T-cell (primary cell): Measurements from ENCODE around the gene CEP250. TPM values are rescaled to one million over a fixed set of nuclear protein-coding genes. Genes with fewer than 3 reads are reported as not detected.
A peak's percentile ranks its signal among the peaks of the same experiment; 100 is the strongest.

Source experiments
- ATAC-seq, 4 experiments: fragments of 200-7000 bp in 3 of 4; fragments of 150-1000 bp in 1 of 4; cut with Tn5 transposase; replicated peaks in 1 of 4; 1 replicate in 3 of 4; 2 replicates in 1 of 4; pipeline ENCODE4 v1.10.0; 2021; ENCODE audit warnings: moderate library complexity in 3 of 4, mild to moderate bottlenecking in 2 of 4, moderate number of reproducible peaks in 1 of 4
- CTCF ChIA-PET, 2 donors: fragments of 300-600 bp; sonication (Branson Sonifier 250); formaldehyde crosslinking; loops; one replicate each; lab custom pipeline; 2022; ENCODE audit warnings: antibody characterized with exemption in 2 of 2; lab: Charles Lee
- POLR2A ChIA-PET, 2 donors: fragments of 300-600 bp; sonication (Branson Sonifier 250); formaldehyde crosslinking; loops; one replicate each; lab custom pipeline; 2022; ENCODE audit warnings: antibody characterized with exemption in 2 of 2; lab: Charles Lee
- DNase-seq, 35 experiments: peaks; one replicate each; pipeline versions ENCODE4 v3.0.0 to v3.0.0-alpha.2; 2013 to 2023
- H3K27ac ChIP-seq: one replicate; pipeline ENCODE4 v1.5.1; 2013; ENCODE audit warnings: low read length
- H3K27me3 ChIP-seq, 2 experiments: replicated peaks in 1 of 2; 1 replicate in 1 of 2; 2 replicates in 1 of 2; pipeline versions ENCODE4 v1.6.1 to v1.7.0; 2013; ENCODE audit warnings: low read length in 1 of 2, mixed read lengths in 1 of 2; ENCODE audit not compliant: control insufficient read depth in 2 of 2, insufficient read depth in 2 of 2; ENCODE audit errors: extremely low read depth in 1 of 2
- H3K36me3 ChIP-seq, 2 donors: 1 replicate in 1 of 2; 2 replicates in 1 of 2; pipeline versions ENCODE4 v1.6.1 to v1.7.0; 2013; ENCODE audit warnings: low read length in 1 of 2; ENCODE audit not compliant: control insufficient read depth in 2 of 2, insufficient read depth in 1 of 2; ENCODE audit errors: extremely low read depth in 1 of 2
- H3K4me1 ChIP-seq, 2 experiments: 1 replicate in 1 of 2; 2 replicates in 1 of 2; pipeline versions ENCODE4 v1.6.1 to v1.7.0; 2013; ENCODE audit warnings: low read length in 2 of 2, mixed read lengths in 1 of 2; ENCODE audit not compliant: insufficient read depth in 2 of 2, control insufficient read depth in 1 of 2; ENCODE audit errors: extremely low read depth in 1 of 2
- H3K4me3 ChIP-seq, 2 donors: 1 replicate in 1 of 2; 2 replicates in 1 of 2; pipeline versions ENCODE4 v1.5.1 to v1.7.0; 2013; ENCODE audit warnings: mild to moderate bottlenecking in 2 of 2, low read length in 1 of 2, moderate library complexity in 1 of 2; ENCODE audit not compliant: control insufficient read depth in 1 of 2; ENCODE audit errors: extremely low read depth in 1 of 2
- H3K9me3 ChIP-seq: 2 replicates; pipeline ENCODE4 v1.7.0; 2013
- H3K27ac Mint-ChIP-seq, 2 donors: one replicate each; pipeline ENCODE4 v1.8.0; 2020 to 2021; ENCODE audit warnings: mild to moderate bottlenecking in 2 of 2, mixed read lengths in 2 of 2
- H3K27me3 Mint-ChIP-seq, 2 donors: one replicate each; pipeline ENCODE4 v1.8.0; 2021 to 2022; ENCODE audit warnings: mixed read lengths in 2 of 2
- H3K36me3 Mint-ChIP-seq: one replicate; pipeline ENCODE4 v1.8.0; 2021; ENCODE audit warnings: mixed read lengths
- H3K4me1 Mint-ChIP-seq, 3 donors: one replicate each; pipeline ENCODE4 v1.8.0; 2020 to 2022; ENCODE audit warnings: mixed read lengths in 3 of 3, mild to moderate bottlenecking in 1 of 3
- H3K4me3 Mint-ChIP-seq, 3 donors: one replicate each; pipeline ENCODE4 v1.8.0; 2020 to 2022; ENCODE audit warnings: mild to moderate bottlenecking in 3 of 3, mixed read lengths in 3 of 3, moderate library complexity in 3 of 3
- H3K9me3 Mint-ChIP-seq, 3 donors: one replicate each; pipeline ENCODE4 v1.8.0; 2020 to 2022; ENCODE audit warnings: mixed read lengths in 3 of 3
- WGBS: methylation state at CpG from one replicate; pipeline ENCODE4 v1.1.5; 2013; ENCODE audit warnings: missing lambda C conversion rate; ENCODE audit not compliant: insufficient coverage; 5-methylcytosine and 5-hydroxymethylcytosine counted together
- total RNA-seq, 35 experiments: library from RNA in 6 of 35; stranded (reverse) in 6 of 35; fragments of 120-200 nt in 1 of 35; gene quantifications; one replicate each; pipeline versions ENCODE4 v1.2.1 to v1.2.4 and lab custom pipeline; 2013 to 2026

Gene CEP250
- total RNA-seq, 5 donors from 2014 or later (not counting 1 experiment from before 2014, with no cell fraction given): 45.7 to 70.7 (median 67.4) TPM

- Mint-ChIP-seq H3K9me3 (no peaks in the 10 kb centered on the region), H3K36me3 (peaks cover 12% of the 10 kb centered on the region), H3K4me1 (peaks cover 6 to 15% (median 7%) of the 10 kb centered on the region in 3 donors), H3K4me3 (no peak overlapping the region), H3K27ac (no peak overlapping the region), H3K27me3 (no peaks in the 10 kb centered on the region)
- DNase-seq (no peak), ATAC-seq (no peak)
- ChIA-PET POLR2A (interaction anchor here in 1 of 2 donors (0.6 kb wide), 1 partner anchor 9 kb away, joined by 3 read pairs; no protein-coding TSS in a partner anchor), CTCF (interaction anchor here in 1 of 2 donors (0.6 to 1.8 kb wide), 3 partner anchors 14 to 378 kb away, joined by 4 to 5 read pairs (median 4); no protein-coding TSS in a partner anchor)
- WGBS: 100% methylated on average over 1 of the region's 3 CpGs
- Histone ChIP-seq H3K27ac (no peak overlapping the region), H3K36me3 (peaks cover 14 to 23% of the 10 kb centered on the region in 2 donors), H3K4me1 (peaks cover 0 to 6% of the 10 kb centered on the region in 2 experiments), H3K9me3 (no peaks in the 10 kb centered on the region), H3K27me3 (no peaks in the 10 kb centered on the region), H3K4me3 (no peak overlapping the region)
These were observed 6.2 kb downstream of the CEP250 start for GRCh38 chr20:35461620-35462019.

- DNase-seq (no peak), ATAC-seq (no peak)
- 89% methylated on average over 1 of the region's 2 CpGs for WGBS
- Mint-ChIP-seq H3K27ac (no peak overlapping the region), H3K4me3 (no peak overlapping the region), H3K4me1 (peaks cover 6 to 10% (median 7%) of the 10 kb centered on the region in 3 donors), H3K9me3 (no peaks in the 10 kb centered on the region), H3K27me3 (no peaks in the 10 kb centered on the region), H3K36me3 (peaks cover 15% of the 10 kb centered on the region)
- ChIA-PET CTCF (interaction anchor here (0.5 to 1.8 kb wide), 7 partner anchors 12 to 676 kb away, joined by 3 to 8 read pairs (median 4); no protein-coding TSS in a partner anchor), POLR2A (interaction anchor here (0.6 kb wide), 2 partner anchors 54 to 74 kb away, joined by 3 read pairs; no protein-coding TSS in a partner anchor)
- Histone ChIP-seq H3K36me3 (peaks cover 14 to 27% of the 10 kb centered on the region in 2 donors), H3K27me3 (no peaks in the 10 kb centered on the region), H3K4me1 (peaks cover 0 to 6% of the 10 kb centered on the region in 2 experiments), H3K4me3 (no peak overlapping the region), H3K27ac (no peak overlapping the region), H3K9me3 (no peaks in the 10 kb centered on the region)
These were observed 7.0 kb downstream of the CEP250 start for GRCh38 chr20:35462351-35462750.

- POLR2A ChIA-PET: interaction anchor here in 1 of 2 donors (0.6 kb wide), 2 partner anchors 9 to 606 kb away, joined by 3 read pairs; no protein-coding TSS in a partner anchor
- 56% methylated on average over 3 of the region's 4 CpGs for WGBS
- peaks cover 14 to 33% of the 10 kb centered on the region in 2 donors for H3K36me3 ChIP-seq
These were observed 8.3 kb downstream of the CEP250 start for GRCh38 chr20:35463455-35464300.

GRCh38 chr20:35465976-35466375 lies 10.6 kb downstream of the CEP250 start:
- H3K9me3 Mint-ChIP-seq: no peaks in the 10 kb centered on the region
- DNase-seq (no peak), ATAC-seq (no peak)
- Histone ChIP-seq H3K27ac (no peak overlapping the region), H3K27me3 (no peaks in the 10 kb centered on the region), H3K4me3 (no peak overlapping the region), H3K4me1 (peaks cover 0 to 6% of the 10 kb centered on the region in 2 experiments), H3K9me3 (no peaks in the 10 kb centered on the region), H3K36me3 (peaks cover 7 to 36% of the 10 kb centered on the region in 2 donors)
- H3K36me3 Mint-ChIP-seq: peaks cover 21% of the 10 kb centered on the region
- H3K4me1 Mint-ChIP-seq: peaks cover 4 to 6% (median 5%) of the 10 kb centered on the region in 3 donors
- no peak overlapping the region for H3K4me3 Mint-ChIP-seq
- H3K27ac Mint-ChIP-seq: no peak overlapping the region
- ChIA-PET POLR2A (interaction anchor here in 1 of 2 donors (0.6 kb wide), 1 partner anchor 384 kb away, joined by 8 read pairs; no protein-coding TSS in a partner anchor), CTCF (interaction anchor here in 1 of 2 donors (0.7 to 1.4 kb wide), 5 partner anchors 9 to 492 kb away, joined by 3 read pairs; no protein-coding TSS in a partner anchor)
- WGBS: 98% methylated on average over 5 of the region's 6 CpGs
- no peaks in the 10 kb centered on the region for H3K27me3 Mint-ChIP-seq

More at GRCh38 chr20:35463455-35464300, 8.3 kb downstream of the CEP250 start:
- Histone ChIP-seq H3K9me3 (no peaks in the 10 kb centered on the region), H3K4me3 (no peak overlapping the region), H3K27me3 (no peaks in the 10 kb centered on the region), H3K27ac (no peak overlapping the region), H3K4me1 (peaks cover 0 to 6% of the 10 kb centered on the region in 2 experiments)
- peaks cover 18% of the 10 kb centered on the region for H3K36me3 Mint-ChIP-seq
- H3K27ac Mint-ChIP-seq: peak overlapping the region in 1 of 2 donors; percentile 39
- CTCF ChIA-PET: interaction anchor here (0.5 to 1.6 kb wide), 6 partner anchors 9 to 424 kb away, joined by 3 to 11 read pairs (median 4); partner anchors contain the start of gene CEP250 (in 1 of the 2)
- DNase-seq (peak in 34 of 35 experiments; percentile 13 to 81 (median 41)), ATAC-seq (peak; percentile 88 to 90 (median 89))
- H3K4me1 Mint-ChIP-seq: peaks cover 4 to 6% (median 5%) of the 10 kb centered on the region in 3 donors
- H3K4me3 Mint-ChIP-seq: no peak overlapping the region
- no peaks in the 10 kb centered on the region for H3K9me3 Mint-ChIP-seq
- no peaks in the 10 kb centered on the region for H3K27me3 Mint-ChIP-seq

- H3K4me1 Mint-ChIP-seq: peaks cover 5 to 6% (median 5%) of the 10 kb centered on the region in 3 donors
- no peaks in the 10 kb centered on the region for H3K9me3 Mint-ChIP-seq
- peaks cover 23% of the 10 kb centered on the region for H3K36me3 Mint-ChIP-seq
- no peak overlapping the region for H3K4me3 Mint-ChIP-seq
- Histone ChIP-seq H3K9me3 (no peaks in the 10 kb centered on the region), H3K36me3 (peaks cover 3 to 29% of the 10 kb centered on the region in 2 donors), H3K4me3 (no peak overlapping the region), H3K27ac (no peak overlapping the region), H3K27me3 (no peaks in the 10 kb centered on the region), H3K4me1 (peaks cover 0 to 6% of the 10 kb centered on the region in 2 experiments)
- H3K27me3 Mint-ChIP-seq: no peaks in the 10 kb centered on the region
- no peak overlapping the region for H3K27ac Mint-ChIP-seq
- ChIA-PET POLR2A (interaction anchor here in 1 of 2 donors (0.6 kb wide), 1 partner anchor 383 kb away, joined by 8 read pairs; no protein-coding TSS in a partner anchor), CTCF (interaction anchor here (0.6 to 1.4 kb wide), 5 partner anchors 8 to 491 kb away, joined by 3 to 4 read pairs (median 3); no protein-coding TSS in a partner anchor)
- ATAC-seq (no peak), DNase-seq (no peak)
- WGBS: 98% methylated on average over 5 of the region's 6 CpGs
These were observed 11.5 kb downstream of the CEP250 start for GRCh38 chr20:35466856-35467255.
